H1 (cell line): ENCODE results near the gene MYBL2. TPM values are rescaled to one million over a fixed set of nuclear protein-coding genes. Genes with fewer than 3 reads are reported as not detected.

Experiments
- KDM5A ChIP-seq: fragments of 200-600 bp; IDR thresholded peaks from 2 replicates; pipeline ENCODE4 v1.7.1; 2012; ENCODE audit warnings: mild to moderate bottlenecking, low read length, inconsistent platforms, mixed read lengths
- MAFK ChIP-seq: IDR thresholded peaks from 2 replicates; pipeline ENCODE4 v1.6.1; 2012; ENCODE audit warnings: low read depth, mild to moderate bottlenecking, improper control_type of control experiment, low read length
- NRF1 ChIP-seq: IDR thresholded peaks from 2 replicates; pipeline ENCODE4 v1.6.1; 2011; ENCODE audit warnings: mild to moderate bottlenecking, low read depth, low read length, improper control_type of control experiment
- PHF8 ChIP-seq: fragments of 200-600 bp; sonication (generic); conservative IDR thresholded peaks from 2 replicates; pipeline ENCODE4 v1.7.1; 2012; ENCODE audit warnings: low read depth, mild to moderate bottlenecking, inconsistent platforms, low read length, moderate library complexity
- POLR2AphosphoS5 ChIP-seq: IDR thresholded peaks from 2 replicates; pipeline ENCODE4 v1.6.1; 2011; ENCODE audit warnings: low read depth, low read length
- SIRT6 ChIP-seq: IDR thresholded peaks from one replicate; pipeline ENCODE4 v1.7.1; 2012; ENCODE audit warnings: low read length, inconsistent platforms
- polyA plus RNA-seq, 7 experiments: library from polyadenylated mRNA; depleted of rRNA in 3 of 7; stranded (reverse) in 5 of 7; unstranded in 2 of 7; fragments of >200 nt in 5 of 7; fragments of 200-250 nt in 2 of 7; gene quantifications; 1 replicate in 5 of 7; 2 replicates in 1 of 7; 4 replicates in 1 of 7; pipeline versions ENCODE4 v1.2.1 to v1.2.3, GENCODE V29; 2011 to 2013; ENCODE audit warnings: missing spikeins in 2 of 7, mixed read lengths in 2 of 7
- total RNA-seq: library from RNA; stranded (reverse); fragmentation: NEBNext Ultra II Directional; extraction: Animal tissue kit (Norgen Biotek cat#: 25700); gene quantifications from 2 replicates; pipeline ENCODE4 v1.2.1, GENCODE V29; 2021
- TF ChIP-seq, protein P1 (sequence below): fragments of 300-600 bp; sonication (generic); IDR thresholded peaks from 2 replicates; pipeline ENCODE4 v1.7.1; 2012; ENCODE audit warnings: low read length, moderate library complexity, mild to moderate bottlenecking, inconsistent platforms; ENCODE audit not compliant: insufficient replicate concordance
- TF ChIP-seq, protein P2 (sequence below): IDR thresholded peaks from 2 replicates; pipeline ENCODE4 v1.6.1; 2012; ENCODE audit warnings: low read length, inconsistent platforms

The MYBL2 gene
- total and polyA plus RNA-seq, 2 of the 8 experiments (the other 6 are each of a cell fraction or from before 2014, with no cell fraction given), result 75.3 to 207 TPM

DNA sequence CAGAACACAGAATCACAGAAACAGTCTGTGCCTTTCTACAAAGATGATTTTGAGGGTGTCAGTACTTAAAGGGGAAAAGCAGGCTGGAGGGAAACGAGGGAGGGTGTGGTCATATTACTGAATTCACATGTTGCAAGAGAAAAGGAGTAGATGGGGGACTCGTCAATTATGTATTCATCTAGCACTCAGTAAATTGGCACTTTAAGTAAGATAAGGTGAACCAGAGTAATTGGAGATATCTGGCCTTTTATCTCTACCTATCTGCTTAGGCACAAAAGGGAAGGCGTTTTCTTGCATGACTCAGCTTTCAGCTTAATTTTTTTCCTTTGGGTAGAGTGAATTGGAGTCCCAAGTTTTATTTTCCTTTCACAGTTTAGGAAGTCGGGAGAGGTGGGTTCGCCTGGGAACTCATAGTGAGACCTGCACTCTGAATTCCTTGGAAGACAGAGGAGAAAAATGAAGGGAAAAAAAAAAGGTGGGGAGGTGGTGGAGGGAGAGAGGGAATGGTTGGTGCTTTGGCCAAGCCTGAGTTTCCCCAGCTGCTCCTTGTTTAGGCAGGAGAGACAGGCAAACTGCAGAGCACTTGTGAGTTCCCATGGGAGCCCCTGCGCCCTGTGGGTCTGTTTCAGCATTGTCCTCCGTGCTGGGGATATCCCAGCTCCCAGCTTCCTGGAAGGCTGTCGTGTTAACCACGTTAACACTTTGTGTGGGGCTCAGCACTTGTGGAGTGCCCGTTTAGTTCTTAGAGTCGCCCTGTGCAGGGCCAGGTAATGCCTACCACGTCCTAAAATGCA is 79.6 kb downstream of the MYBL2 start (continued):
- TF ChIP-seq, protein P1, sequence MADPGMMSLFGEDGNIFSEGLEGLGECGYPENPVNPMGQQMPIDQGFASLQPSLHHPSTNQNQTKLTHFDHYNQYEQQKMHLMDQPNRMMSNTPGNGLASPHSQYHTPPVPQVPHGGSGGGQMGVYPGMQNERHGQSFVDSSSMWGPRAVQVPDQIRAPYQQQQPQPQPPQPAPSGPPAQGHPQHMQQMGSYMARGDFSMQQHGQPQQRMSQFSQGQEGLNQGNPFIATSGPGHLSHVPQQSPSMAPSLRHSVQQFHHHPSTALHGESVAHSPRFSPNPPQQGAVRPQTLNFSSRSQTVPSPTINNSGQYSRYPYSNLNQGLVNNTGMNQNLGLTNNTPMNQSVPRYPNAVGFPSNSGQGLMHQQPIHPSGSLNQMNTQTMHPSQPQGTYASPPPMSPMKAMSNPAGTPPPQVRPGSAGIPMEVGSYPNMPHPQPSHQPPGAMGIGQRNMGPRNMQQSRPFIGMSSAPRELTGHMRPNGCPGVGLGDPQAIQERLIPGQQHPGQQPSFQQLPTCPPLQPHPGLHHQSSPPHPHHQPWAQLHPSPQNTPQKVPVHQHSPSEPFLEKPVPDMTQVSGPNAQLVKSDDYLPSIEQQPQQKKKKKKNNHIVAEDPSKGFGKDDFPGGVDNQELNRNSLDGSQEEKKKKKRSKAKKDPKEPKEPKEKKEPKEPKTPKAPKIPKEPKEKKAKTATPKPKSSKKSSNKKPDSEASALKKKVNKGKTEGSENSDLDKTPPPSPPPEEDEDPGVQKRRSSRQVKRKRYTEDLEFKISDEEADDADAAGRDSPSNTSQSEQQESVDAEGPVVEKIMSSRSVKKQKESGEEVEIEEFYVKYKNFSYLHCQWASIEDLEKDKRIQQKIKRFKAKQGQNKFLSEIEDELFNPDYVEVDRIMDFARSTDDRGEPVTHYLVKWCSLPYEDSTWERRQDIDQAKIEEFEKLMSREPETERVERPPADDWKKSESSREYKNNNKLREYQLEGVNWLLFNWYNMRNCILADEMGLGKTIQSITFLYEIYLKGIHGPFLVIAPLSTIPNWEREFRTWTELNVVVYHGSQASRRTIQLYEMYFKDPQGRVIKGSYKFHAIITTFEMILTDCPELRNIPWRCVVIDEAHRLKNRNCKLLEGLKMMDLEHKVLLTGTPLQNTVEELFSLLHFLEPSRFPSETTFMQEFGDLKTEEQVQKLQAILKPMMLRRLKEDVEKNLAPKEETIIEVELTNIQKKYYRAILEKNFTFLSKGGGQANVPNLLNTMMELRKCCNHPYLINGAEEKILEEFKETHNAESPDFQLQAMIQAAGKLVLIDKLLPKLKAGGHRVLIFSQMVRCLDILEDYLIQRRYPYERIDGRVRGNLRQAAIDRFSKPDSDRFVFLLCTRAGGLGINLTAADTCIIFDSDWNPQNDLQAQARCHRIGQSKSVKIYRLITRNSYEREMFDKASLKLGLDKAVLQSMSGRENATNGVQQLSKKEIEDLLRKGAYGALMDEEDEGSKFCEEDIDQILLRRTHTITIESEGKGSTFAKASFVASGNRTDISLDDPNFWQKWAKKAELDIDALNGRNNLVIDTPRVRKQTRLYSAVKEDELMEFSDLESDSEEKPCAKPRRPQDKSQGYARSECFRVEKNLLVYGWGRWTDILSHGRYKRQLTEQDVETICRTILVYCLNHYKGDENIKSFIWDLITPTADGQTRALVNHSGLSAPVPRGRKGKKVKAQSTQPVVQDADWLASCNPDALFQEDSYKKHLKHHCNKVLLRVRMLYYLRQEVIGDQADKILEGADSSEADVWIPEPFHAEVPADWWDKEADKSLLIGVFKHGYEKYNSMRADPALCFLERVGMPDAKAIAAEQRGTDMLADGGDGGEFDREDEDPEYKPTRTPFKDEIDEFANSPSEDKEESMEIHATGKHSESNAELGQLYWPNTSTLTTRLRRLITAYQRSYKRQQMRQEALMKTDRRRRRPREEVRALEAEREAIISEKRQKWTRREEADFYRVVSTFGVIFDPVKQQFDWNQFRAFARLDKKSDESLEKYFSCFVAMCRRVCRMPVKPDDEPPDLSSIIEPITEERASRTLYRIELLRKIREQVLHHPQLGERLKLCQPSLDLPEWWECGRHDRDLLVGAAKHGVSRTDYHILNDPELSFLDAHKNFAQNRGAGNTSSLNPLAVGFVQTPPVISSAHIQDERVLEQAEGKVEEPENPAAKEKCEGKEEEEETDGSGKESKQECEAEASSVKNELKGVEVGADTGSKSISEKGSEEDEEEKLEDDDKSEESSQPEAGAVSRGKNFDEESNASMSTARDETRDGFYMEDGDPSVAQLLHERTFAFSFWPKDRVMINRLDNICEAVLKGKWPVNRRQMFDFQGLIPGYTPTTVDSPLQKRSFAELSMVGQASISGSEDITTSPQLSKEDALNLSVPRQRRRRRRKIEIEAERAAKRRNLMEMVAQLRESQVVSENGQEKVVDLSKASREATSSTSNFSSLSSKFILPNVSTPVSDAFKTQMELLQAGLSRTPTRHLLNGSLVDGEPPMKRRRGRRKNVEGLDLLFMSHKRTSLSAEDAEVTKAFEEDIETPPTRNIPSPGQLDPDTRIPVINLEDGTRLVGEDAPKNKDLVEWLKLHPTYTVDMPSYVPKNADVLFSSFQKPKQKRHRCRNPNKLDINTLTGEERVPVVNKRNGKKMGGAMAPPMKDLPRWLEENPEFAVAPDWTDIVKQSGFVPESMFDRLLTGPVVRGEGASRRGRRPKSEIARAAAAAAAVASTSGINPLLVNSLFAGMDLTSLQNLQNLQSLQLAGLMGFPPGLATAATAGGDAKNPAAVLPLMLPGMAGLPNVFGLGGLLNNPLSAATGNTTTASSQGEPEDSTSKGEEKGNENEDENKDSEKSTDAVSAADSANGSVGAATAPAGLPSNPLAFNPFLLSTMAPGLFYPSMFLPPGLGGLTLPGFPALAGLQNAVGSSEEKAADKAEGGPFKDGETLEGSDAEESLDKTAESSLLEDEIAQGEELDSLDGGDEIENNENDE, result no peak
- no peak for TF ChIP-seq KDM5A
- TF ChIP-seq POLR2AphosphoS5, result no peak
- TF ChIP-seq, protein P2, sequence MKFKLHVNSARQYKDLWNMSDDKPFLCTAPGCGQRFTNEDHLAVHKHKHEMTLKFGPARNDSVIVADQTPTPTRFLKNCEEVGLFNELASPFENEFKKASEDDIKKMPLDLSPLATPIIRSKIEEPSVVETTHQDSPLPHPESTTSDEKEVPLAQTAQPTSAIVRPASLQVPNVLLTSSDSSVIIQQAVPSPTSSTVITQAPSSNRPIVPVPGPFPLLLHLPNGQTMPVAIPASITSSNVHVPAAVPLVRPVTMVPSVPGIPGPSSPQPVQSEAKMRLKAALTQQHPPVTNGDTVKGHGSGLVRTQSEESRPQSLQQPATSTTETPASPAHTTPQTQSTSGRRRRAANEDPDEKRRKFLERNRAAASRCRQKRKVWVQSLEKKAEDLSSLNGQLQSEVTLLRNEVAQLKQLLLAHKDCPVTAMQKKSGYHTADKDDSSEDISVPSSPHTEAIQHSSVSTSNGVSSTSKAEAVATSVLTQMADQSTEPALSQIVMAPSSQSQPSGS, result no peak
- TF ChIP-seq SIRT6, result no peak
- TF ChIP-seq MAFK, result no peak
- TF ChIP-seq NRF1, result no peak
- TF ChIP-seq PHF8, result no peak
